Activated naive CD4-positive, alpha-beta T cell treated with anti-CD3 and anti-CD28 coated beads, Interleukin-2, amount 50 U/mL, for 72 hours (primary cell): Measurements from ENCODE around the gene FSCN2. TPM values are rescaled to one million over a fixed set of nuclear protein-coding genes. Genes with fewer than 3 reads are reported as not detected.
"Not testable (repeated sequence)": the region's sequence is repeated elsewhere in the genome, so short reads cannot be mapped to it uniquely, and the experiment has no call there.

Experiments
- ATAC-seq, 2 donors: fragments of 150-1000 bp; cut with Tn5 transposase; 2 replicates each; pipeline ENCODE4 v1.10.0; 2021; ENCODE audit warnings: mild to moderate bottlenecking in 2 of 2, moderate library complexity in 2 of 2
- DNase-seq, 2 donors: peaks; one replicate each; pipeline ENCODE4 v3.0.0; 2021 to 2022; ENCODE audit warnings: low spot score in 2 of 2
- H3K27ac Mint-ChIP-seq, 2 donors: one replicate each; pipeline ENCODE4 v1.8.0; 2022; ENCODE audit warnings: mild to moderate bottlenecking in 2 of 2, mixed read lengths in 2 of 2
- H3K36me3 Mint-ChIP-seq, 2 donors: one replicate each; pipeline ENCODE4 v1.8.0; 2022; ENCODE audit warnings: mixed read lengths in 2 of 2
- H3K9me3 Mint-ChIP-seq, 2 donors: one replicate each; pipeline ENCODE4 v1.8.0; 2022; ENCODE audit warnings: mixed read lengths in 2 of 2
- total RNA-seq, 2 donors: library from RNA; stranded (reverse); gene quantifications; one replicate each; pipeline ENCODE4 v1.2.3, GENCODE V29; 2022

The FSCN2 gene
- total RNA-seq, 2 donors from 2014 or later: 0.30 to 0.86 TPM

- not testable (repeated sequence) for H3K36me3 Mint-ChIP-seq, DNase-seq, H3K27ac Mint-ChIP-seq, ATAC-seq, H3K9me3 Mint-ChIP-seq
Measured at GRCh38 chr17:81531013-81531412, 2.8 kb downstream of the FSCN2 start.

- not testable (repeated sequence) for H3K27ac Mint-ChIP-seq, H3K9me3 Mint-ChIP-seq, ATAC-seq, DNase-seq, H3K36me3 Mint-ChIP-seq
Measured at GRCh38 chr17:81531998-81532404, 3.8 kb downstream of the FSCN2 start.

DNA sequence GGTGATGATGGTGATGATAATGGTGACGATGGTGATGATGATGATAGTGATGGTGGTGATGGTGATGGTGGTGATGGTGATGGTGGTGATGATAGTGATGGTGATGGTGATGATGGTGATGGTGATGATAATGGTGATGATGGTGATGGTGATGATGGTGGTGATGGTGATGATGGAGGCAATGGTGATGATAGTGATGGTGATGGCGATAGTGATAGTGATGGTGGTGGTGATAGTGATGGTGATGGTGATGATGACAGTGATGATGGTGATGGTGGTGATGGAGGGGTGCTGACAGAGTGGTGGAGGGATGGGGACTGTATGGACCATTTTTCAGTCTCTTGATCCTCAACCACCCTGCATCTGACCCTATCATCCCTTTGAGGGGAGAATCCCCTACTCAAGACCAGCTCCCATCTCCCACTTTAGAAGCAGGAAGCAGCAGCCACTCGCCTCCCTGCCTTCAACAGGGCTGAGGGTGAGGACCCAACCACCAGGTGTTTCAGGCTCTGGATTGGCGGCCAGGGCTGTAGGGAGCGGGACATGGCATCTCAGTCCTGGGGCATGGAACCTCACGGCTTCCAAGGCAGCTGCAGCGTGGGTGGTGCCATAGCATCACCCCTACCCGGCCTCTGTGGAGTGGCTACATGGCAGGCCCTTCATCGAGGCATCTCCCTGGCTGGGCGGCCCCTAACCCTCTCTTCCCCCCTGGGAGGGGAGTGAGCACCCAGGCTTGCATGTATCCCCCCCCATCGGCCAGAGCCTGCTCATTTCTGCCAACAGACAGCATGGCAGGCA, 4.5 kb downstream of the FSCN2 start:
- Mint-ChIP-seq H3K36me3 (no peaks in the 10 kb centered on the region), H3K27ac (no peak overlapping the region), H3K9me3 (no peaks in the 10 kb centered on the region)
- DNase-seq: no peak
- ATAC-seq: no peak

- H3K9me3 Mint-ChIP-seq: no peaks in the 10 kb centered on the region
- no peak for DNase-seq
- H3K36me3 Mint-ChIP-seq: no peaks in the 10 kb centered on the region
- no peak overlapping the region for H3K27ac Mint-ChIP-seq
- ATAC-seq: no peak
Measured at GRCh38 chr17:81533339-81534141, 5.4 kb downstream of the FSCN2 start.

GRCh38 chr17:81534157-81535006, 6.2 kb downstream of the FSCN2 start:
- Mint-ChIP-seq H3K27ac (no peak overlapping the region), H3K36me3 (no peaks in the 10 kb centered on the region), H3K9me3 (no peaks in the 10 kb centered on the region)
- ATAC-seq (no peak), DNase-seq (no peak)

DNA sequence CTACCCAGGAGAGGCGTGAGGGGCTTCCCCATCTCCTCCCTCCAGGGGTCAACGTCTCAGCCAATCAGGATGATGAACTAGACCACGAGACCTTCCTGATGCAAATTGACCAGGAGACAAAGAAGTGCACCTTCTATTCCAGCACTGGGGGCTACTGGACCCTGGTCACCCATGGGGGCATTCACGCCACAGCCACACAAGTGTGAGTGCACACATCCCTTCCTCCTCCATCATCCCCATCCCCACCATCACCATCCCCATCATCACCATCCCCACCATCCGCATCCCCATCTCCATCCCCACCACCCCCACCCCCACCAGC, 6.8 kb downstream of the FSCN2 start:
- DNase-seq (no peak), ATAC-seq (no peak)
- no peaks in the 10 kb centered on the region for H3K9me3 Mint-ChIP-seq
- no peaks in the 10 kb centered on the region for H3K36me3 Mint-ChIP-seq
- H3K27ac Mint-ChIP-seq: no peak overlapping the region

GRCh38 chr17:81535480-81536298, 7.5 kb downstream of the FSCN2 start:
- no peaks in the 10 kb centered on the region for H3K36me3 Mint-ChIP-seq
- DNase-seq: no peak
- ATAC-seq: no peak
- no peaks in the 10 kb centered on the region for H3K9me3 Mint-ChIP-seq
- no peak overlapping the region for H3K27ac Mint-ChIP-seq

DNA sequence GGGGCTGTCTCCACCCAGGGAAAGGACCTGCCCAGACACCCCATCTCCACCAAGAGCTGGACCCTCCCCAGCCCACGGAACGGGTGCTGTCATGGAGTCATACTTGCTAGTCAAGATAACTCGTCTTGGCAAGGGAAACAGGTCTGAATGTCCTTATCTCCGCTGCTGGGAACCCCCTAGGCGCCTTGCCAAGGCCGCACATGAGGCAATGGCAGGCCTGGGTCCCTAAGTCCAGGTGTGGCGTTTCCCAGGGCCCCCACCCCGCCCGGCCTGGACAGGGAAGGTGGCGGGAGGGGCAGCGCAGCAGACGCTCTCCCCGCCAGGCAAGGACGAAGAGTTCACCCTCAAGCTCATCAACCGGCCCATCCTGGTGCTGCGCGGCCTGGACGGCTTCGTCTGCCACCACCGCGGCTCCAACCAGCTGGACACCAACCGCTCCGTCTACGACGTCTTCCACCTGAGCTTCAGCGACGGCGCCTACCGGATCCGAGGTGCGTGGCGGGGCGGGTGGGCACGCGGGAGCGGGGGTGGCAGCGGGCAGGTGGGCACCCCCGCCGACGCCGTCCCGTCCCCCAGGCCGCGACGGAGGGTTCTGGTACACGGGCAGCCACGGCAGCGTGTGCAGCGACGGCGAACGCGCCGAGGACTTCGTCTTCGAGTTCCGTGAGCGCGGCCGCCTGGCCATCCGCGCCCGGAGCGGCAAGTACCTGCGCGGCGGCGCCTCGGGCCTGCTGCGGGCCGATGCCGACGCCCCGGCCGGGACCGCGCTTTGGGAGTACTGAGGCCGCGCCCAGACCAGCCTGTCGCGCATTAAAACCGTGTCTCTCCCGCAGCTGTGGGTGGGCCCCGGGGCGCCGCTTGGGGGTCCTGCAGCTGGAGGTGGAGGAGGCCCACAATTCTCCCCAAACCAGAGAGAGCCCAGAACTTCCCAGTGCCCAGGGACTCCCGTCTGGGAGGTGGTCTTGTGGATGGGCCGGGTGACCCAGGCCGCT, 8.4 kb downstream of the FSCN2 start:
- Mint-ChIP-seq H3K27ac (no peak overlapping the region), H3K9me3 (no peaks in the 10 kb centered on the region), H3K36me3 (no peaks in the 10 kb centered on the region)
- ATAC-seq (no peak), DNase-seq (no peak)

DNA sequence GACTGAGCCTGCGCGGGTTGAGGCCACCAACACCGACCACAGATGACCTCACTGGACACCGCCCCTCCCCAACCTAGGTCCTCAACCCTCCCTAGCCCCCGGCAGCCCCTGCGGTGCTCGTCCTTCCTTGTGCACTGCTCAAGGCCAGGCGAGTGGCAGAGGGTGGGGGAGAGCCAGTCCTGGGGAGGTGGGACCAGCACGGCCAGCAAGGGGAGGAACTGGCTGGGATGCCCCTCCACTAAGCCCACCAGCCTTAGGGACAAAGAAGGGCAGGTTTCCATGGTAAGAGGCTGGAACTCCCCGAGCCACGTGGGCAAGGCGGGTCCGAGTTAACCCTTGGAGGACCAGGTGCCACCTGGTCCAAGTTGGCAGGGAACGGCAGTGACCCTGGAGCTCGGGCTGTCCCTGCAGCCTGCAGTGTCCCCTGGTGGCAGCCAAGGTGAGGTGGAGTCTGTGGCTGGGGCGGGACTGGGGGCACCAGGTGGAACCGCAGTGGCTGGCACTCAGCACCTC, 9.2 kb downstream of the FSCN2 start:
- H3K36me3 Mint-ChIP-seq: no peaks in the 10 kb centered on the region
- peak; percentile 56 to 69 for ATAC-seq
- H3K9me3 Mint-ChIP-seq: no peaks in the 10 kb centered on the region
- no peak overlapping the region for H3K27ac Mint-ChIP-seq
- no peak for DNase-seq

DNA sequence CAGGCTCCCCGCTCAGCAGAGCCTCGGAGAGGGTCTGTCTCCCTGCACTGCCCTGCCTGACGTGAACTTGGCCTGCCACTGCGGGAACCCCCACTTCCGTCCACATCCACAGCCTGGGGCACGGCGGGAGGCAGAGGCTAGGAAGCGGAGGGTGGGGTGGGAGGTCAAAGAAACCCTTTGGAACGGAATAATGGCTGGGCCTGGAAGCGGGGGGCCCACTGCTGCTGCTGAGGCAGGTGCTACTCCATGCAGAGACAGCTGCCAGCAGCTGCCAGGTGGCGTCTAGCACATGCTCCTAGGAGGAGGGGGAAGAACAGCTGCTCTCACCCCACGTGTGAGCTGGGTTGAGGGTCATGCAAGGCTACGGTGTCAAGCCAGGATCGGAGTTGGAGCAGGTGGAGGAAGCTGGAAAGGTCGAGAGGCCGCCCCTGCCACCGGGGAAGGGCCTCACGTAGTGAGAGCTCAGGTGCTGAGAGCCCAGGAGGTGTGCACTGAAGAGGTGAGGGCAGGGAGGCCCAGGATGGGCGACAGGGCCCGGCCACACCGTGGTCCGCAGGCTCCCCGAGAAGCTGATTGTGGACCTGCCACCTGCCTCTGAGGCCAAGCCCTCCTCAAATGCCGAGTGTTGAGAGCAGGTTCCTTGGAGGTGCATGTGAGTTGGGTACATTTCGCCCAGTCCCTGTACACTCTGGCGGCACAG, 9.8 kb downstream of the FSCN2 start:
- no peaks in the 10 kb centered on the region for H3K36me3 Mint-ChIP-seq
- no peaks in the 10 kb centered on the region for H3K9me3 Mint-ChIP-seq
- DNase-seq: no peak
- ATAC-seq: no peak
- H3K27ac Mint-ChIP-seq: no peak overlapping the region

DNA sequence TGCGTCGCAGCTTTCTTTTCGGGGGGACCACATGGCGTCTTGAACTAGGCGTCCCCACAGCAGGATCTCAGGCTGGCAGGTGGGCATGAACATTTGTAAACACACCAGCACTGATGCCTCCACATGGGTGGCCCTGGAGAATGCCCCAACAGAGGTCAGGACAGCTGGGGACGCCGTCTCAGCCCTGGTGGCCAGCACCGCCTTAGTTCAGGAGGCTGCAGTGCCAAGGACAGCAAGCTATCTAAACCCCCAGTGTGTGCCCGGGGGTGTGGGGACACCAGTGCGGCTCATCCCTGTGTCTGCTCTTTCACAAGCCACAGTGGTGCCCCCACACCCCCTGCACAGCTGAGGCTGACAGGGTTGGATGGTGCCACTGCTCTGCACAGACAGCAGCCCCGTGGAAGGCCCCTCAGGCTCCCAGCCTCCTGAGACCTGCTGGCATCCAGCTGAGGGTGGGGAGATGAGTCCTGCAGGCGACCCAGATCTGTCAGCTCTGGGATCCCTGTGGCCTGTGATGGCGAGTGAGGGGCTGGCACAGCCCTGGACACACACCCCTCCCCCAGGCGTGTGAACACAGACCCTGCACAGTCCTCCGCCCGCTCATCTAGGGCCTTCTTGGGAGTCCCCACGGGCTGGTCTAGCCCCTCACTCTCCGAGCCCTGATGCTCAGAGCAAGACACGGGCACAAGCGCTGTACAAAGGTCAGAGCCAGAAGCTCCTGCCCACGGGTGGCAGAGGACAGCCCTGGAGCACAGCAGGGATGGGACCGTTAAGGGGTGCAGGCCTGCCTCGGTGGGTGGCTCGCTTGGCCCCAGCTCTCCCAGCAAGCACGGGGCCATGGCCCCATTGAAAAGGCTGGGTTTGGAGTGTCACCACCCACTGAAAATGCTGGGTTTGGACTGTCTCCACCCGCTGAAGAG, 10.7 kb downstream of the FSCN2 start:
- Mint-ChIP-seq H3K27ac (no peak overlapping the region), H3K36me3 (no peaks in the 10 kb centered on the region), H3K9me3 (no peaks in the 10 kb centered on the region)
- no peak for DNase-seq
- ATAC-seq: no peak

DNA sequence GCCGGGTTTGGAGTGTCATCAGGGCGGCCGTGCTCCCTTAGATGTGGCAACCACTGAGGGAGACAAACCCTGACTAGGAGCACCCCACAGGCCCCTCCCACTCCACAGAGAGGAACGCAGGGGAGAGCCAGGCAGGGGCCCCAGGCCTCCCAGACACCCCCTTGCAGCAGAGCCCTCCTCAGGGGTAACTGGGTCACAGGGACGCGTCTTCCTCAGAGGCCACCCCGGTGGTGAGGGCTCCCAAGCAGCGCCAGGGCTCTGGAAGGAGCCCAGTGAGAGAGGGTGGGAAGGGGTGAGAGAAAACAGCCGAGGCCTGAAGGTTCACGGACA, 11.4 kb downstream of the FSCN2 start:
- ATAC-seq (no peak), DNase-seq (no peak)
- Mint-ChIP-seq H3K36me3 (no peaks in the 10 kb centered on the region), H3K27ac (no peak overlapping the region), H3K9me3 (no peaks in the 10 kb centered on the region)

- DNase-seq (no peak), ATAC-seq (no peak)
- Mint-ChIP-seq H3K9me3 (no peaks in the 10 kb centered on the region), H3K36me3 (no peaks in the 10 kb centered on the region), H3K27ac (no peak overlapping the region)
Measured at GRCh38 chr17:81539961-81540675, 11.9 kb downstream of the FSCN2 start.
